HG03159 (cell line): ENCODE data around the gene DLG2.
A peak's percentile ranks its signal among the peaks of the same experiment; 100 is the strongest.
"Not testable (repeated sequence)": the region's sequence is repeated elsewhere in the genome, so short reads cannot be mapped to it uniquely, and the experiment has no call there.

ENCODE experiments used
- ATAC-seq: cut with Tn5 transposase; IDR thresholded peaks from one replicate; pipeline ENCODE4 v1.9.1; 2021; ENCODE audit warnings: mild to moderate bottlenecking, moderate library complexity; ENCODE audit not compliant: unreplicated experiment

The DLG2 gene

DNA sequence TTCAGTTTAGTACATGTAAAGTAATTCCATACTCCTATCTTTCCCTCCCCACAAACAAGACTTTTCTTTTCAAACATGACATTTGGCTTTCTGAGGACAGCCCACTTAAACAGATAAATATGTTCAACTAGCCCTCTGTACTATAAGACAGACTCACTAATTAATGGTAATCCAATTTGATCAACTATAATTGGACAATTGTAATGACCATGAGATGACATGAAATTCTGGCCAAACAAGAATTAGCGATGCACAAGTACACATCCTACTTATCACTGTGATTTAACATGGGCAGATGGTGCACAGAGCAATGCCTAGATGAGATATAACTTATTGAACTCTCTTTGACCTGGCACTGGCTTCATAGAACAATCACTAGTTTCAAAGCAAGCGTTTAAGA lies 1307.3 kb downstream of the DLG2 start:
- no peak for ATAC-seq

DNA sequence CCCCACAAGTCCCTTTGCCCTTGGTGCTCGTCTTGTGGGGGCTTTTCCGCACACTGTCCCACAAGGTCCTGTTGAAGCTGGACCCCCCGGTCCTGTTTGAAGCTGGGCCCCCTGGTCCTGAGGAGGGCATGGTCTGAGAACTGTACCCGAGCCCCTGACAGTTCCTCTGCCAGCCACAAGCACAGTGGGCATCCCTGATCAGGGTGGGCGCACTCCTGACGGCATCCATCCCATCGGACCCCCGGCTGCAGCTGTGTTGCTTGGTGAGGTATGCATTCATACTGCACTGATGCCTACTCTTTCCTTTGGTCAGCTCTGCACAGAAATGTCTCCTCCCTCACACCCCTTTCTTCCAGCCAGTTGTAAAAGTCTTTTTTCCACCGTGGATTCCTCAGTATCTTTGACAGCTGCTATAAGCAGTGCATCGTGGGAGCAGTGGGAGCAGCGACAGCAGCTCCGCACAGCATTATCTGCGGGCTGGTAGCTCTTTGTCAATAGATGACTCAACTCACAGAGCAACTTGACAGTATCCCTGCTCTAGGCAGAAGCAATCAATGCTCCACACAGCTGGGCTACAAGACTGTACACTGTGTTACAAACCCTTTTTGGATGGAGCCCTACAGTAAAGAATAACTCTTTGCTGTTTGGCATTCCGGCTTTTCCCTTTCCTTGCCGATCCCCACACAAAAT lies 1310.1 kb downstream of the DLG2 start:
- no peak for ATAC-seq

DNA sequence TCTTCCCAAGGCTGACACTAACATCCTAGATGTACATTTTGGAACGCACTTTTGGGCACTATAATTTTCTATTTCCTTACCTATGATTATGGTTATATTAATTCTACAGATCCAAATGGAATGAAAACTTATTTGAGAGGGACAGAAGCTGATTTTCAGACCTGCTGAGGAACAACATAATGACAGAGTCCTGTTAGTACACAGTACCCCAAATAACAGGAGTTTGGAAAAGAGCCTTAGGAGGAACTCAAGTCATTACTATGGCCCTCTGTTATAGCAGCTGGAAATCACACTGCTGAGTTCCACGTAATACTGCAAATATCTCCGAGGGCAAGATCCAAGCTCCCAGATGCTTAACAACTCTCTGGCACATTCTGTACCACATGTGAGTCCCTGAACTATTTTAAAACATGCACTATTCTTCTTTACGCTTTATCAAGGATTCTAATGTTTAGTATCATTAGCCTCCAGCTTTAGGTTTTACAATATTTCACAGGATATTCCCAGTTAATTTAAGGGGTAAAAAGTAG lies 1313.2 kb downstream of the DLG2 start:
- no peak for ATAC-seq

DNA sequence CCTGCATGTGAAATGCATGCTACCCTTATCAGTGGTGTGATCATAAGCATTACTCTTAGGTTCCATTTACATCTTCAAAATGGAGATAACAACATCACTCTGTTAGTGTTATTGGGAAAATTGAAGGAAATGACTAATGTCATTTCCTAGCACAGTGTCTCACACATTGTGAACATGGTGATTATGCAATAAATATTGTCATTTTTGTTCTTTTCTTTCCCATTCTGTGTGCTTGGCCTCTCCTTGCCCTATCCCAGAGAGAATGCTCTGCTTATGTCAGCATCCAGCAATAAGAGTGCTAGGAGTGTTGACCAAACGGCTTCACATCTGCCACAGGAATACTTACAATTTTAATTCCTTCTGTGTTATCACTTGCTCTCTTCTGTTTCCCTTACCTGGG lies 1316.9 kb downstream of the DLG2 start:
- no peak for ATAC-seq

DNA sequence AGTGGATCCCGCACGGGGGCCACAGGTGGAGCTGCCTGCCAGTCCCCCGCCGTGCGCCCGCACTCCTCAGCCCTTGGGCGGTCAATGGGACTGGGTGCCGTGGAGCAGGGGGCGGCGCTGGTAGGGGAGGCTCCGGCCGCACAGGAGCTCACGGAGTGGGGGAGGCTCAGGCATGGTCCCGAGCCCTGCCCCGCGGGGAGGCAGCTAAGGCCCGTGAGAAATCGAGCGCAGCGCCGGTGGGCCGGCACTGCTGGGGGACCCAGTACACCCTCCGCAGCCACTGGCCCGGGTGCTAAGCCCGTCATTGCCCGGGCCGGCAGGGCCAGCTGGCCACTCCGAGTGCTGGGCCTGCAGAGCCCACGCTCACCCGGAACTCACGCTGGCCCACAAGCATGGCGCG lies 1318.7 kb downstream of the DLG2 start:
- ATAC-seq = not testable (repeated sequence)

DNA sequence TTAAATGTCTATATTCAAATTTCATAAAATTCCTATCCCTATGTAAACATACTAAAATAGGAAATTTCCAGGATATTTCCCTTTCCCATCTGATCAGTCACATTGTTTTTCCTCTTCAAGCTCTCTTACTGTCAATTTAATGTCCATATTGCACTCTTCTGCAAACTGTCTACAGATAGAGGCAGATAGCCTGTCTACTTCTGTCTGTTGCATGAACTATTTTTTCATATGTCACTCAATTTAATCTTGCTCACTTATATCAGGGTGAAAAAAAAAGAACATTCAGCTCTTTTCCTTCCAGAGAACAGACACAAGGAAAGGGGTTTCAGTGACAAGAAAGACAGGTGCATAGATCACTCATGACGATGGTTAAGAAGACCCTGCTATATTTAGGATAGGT lies 1327.1 kb downstream of the DLG2 start:
- no peak for ATAC-seq

DNA sequence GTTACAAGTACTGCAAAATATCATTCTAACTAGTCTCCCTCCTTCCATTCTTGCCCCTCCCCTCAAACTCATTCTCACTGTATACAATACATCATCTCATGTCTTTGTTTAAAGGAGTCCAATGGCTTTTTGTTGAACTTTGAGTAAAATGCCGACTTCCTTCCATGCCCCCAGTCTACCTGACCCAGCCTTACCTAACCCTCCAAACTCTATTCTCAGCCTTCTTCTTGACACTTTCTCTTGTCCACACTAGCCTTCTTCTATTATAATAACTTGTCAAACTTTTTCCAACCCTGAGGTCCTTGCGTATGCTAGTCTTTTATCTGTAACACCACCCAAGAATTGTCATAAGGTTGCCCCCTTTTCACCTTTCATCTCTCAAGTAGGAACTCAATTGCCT lies 1329.6 kb downstream of the DLG2 start:
- ATAC-seq = no peak

DNA sequence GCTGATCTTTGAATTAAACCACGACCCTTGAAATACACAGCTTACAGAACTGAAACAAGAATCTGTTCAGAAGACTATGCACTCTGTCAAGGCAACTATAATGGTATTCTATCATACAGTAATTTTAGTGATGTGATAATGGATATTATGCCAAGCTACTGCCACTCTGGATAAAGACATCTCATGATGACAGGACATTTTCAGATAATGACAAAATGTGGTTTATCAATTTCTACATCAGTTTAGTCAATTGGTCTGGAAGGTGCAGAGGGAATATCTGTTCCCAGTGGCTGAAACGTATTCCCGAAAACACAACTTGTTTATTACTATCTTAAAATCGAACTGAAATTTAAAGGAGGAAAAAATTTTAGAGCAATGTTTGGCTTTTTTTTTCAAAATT lies 1331.3 kb downstream of the DLG2 start:
- no peak for ATAC-seq

DNA sequence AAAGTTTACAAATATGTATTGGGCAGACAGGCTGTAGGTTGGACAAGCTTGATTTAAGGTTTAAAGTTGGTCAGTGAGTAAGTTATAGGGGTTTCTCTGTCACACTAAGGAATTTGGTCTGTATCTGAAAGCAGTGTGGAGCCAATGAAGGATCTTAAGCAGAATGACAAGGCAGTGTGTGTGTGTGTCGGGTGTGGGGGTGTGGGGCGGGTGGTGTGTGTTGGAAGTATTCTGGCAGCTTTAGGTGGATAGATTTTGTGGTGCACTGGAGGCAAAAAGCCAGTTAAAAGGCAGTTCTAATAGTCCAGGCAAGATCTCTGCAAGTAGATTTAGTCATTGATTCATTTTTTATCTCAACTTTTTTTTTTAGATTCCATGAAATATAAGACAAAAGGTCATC lies 1334.2 kb downstream of the DLG2 start:
- ATAC-seq = no peak

DNA sequence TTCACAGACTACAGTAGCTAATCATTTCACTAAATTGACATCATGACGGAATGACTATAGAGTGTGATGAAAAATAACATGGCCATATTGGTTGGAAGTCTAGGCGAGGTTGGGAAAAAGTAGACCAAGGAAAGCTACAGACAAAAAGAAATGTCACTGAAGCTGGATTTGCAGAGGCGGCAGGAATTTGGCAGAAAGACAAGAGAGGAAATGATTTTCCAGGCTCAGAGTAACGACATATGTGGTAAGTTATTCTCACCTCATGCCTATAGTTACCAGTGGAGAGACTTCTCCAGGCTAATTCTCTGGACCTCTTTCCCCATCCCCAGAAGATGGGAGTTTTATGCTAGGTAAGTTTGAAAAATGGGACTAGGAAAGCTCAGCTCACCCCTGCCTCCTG lies 1335.1 kb downstream of the DLG2 start:
- no peak for ATAC-seq

DNA sequence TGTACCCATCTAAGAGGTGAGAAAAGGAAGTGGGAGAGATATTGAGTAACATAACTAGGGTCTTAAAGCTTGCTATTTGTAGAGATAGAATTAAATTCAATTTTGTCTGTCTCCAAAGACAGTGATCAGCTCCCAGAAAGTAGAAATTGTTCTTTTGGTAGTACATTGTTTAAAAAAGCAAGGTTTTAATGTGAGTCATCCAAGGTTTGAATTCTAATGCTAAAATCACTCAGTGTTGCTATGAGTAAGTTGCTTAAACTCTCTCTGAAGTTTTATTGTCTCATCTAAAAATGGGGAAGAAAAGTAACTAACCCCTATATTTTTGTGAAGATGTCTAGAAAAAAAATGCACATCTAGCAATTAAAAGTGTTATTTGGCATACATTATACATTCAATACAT lies 1336.5 kb downstream of the DLG2 start:
- ATAC-seq = no peak

DNA sequence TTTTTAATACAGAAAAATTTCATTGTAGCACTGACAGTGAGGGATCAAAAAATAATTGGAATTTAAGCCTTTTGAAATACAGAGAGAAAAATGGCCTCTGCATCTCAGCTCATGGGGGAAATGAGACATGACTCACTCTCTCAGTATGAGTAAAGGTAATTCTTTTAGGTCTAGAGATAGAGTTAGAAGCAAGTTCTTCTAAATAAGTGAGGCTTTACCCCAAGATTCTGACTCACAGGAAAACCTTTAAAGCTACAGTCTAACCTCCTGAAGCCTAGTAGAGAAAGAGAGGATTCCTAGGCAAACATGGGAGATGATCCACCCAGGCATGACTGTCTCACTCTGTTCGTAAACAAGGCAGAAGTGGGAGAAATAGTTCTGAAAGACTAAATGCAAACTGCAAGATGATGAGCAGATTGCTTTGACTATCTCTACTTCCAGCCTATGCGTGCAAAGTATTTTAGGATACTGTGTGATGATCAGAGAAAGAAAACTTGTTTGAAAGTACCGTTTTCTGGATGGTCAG lies 1337.7 kb downstream of the DLG2 start:
- peak; percentile 99 for ATAC-seq

DNA sequence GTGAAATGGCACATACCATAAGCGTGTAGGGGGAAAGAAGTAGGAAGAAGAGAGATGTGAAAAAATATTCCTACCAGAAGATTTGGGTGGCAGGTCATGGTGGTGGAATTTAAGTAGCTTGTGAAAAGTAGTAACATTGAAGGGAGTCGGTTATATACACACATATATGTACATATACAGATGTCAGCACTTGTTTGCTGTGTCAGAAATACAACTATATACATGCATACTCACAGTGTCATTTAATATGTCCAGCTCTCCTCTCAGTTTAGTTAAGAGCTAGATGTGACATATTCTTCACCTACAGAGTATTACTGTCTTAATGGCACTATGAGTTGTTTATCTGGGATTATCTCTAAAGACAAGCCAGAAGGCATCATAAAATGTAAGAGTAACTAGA lies 1353.6 kb downstream of the DLG2 start:
- ATAC-seq = no peak

DNA sequence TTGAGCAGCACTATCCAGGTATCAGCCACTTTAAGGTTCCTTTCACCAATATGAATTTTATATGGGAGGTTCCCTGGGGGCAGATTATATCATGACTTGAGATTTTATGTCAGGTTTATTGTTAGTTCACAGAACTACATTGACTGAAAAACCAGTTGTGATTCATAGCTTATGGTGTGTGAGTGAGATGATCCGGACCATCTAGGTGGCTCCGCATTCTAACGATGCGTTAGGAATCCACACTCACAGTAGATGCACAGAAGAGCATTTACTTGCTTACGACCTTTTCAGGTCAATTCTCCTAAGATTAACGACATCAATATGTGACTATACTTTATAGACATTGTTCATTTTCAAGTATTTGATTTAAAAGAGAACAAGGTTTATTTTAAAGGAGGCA lies 1356.7 kb downstream of the DLG2 start:
- ATAC-seq = no peak

DNA sequence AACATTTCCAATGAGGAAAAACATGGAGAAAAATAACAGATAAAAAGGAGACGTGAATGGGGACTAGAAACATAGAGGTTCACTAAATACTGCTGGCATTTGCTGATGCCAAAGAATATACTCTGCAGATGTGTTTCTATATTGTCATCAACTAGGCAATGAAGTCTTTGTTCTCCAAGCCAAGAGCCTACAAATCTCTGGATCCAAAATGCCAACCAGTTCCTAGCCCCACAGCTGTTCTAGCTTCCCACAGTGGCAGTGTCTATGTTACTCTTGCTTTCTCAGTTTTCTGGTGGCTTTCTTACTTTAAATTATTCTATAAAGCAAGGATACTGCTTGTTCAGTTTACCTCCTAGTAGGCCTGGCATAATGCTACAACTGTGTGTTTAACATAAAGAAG lies 1363.1 kb downstream of the DLG2 start:
- no peak for ATAC-seq

DNA sequence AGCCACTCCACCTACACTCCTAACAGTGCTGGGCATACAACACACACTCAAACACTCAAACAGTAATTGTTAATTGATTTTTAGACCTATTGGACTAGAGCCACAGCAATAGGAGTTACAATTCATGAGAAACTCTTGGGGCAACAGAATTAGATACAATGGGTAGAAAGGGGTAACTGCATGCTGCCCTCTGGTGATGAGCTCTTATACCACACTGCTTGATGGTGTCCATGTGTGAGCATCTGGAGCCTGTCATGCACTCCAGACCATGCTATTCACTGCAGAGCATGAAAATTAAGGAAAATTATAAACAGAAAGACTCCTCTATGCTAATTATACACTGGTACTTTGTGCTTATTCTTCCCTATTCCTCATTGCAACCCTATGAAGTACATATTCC lies 1365.4 kb downstream of the DLG2 start:
- no peak for ATAC-seq

DNA sequence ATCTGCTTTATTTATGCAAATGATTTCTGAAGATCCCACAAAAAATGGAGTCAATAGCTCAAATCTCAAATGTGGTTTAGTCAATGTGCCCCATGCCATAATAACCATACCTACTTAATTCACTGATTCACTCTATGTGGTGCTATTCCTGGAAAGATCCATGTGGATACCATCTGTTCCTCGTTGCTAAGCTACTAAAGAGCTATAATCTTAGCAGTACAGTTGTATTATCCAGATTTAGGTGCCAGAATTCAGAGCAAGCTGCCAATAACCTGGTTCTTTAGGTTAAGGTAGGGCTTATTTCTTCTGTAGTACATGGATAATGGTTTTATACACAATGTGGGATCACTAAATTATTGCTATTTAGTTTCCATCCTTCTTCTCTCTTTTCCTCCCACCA lies 1366.3 kb downstream of the DLG2 start:
- ATAC-seq = no peak

DNA sequence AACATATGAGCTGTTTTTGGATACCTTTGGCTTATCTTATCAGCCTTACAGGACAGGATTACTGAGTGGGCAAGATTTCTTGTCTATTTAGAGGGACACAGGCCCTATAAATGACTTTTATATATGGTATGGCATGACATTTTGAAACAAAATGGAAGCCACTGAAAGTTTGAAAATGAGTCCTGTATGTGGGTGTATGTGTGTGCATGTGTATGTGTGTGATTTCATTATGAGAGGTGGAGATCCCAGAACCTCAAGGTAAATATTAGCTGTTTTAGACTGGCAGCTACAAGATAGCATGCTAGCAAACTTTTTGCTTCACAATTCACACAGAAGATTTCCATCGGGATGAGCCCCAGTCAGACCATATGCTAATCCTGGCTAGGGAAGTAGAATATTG lies 1370.5 kb downstream of the DLG2 start:
- ATAC-seq = no peak

DNA sequence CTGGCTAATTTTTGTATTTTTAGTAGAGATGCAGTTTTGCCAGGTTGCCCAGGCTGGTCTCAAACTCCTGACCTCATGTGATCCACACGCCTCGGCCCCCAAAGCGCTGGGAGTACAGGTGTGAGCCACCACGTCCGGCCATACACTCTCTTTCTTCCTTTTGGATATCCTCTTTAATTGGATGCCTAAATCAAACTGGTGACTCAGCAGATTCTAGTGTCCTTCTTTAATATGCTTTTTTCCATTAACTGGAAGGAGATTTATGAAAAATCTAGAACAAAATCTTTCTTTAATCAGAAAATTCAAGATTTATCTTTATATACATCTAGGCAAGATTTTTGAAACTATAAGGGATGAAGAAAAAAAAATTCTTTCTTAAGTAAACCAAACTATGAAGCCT lies 1371.7 kb downstream of the DLG2 start:
- no peak for ATAC-seq

DNA sequence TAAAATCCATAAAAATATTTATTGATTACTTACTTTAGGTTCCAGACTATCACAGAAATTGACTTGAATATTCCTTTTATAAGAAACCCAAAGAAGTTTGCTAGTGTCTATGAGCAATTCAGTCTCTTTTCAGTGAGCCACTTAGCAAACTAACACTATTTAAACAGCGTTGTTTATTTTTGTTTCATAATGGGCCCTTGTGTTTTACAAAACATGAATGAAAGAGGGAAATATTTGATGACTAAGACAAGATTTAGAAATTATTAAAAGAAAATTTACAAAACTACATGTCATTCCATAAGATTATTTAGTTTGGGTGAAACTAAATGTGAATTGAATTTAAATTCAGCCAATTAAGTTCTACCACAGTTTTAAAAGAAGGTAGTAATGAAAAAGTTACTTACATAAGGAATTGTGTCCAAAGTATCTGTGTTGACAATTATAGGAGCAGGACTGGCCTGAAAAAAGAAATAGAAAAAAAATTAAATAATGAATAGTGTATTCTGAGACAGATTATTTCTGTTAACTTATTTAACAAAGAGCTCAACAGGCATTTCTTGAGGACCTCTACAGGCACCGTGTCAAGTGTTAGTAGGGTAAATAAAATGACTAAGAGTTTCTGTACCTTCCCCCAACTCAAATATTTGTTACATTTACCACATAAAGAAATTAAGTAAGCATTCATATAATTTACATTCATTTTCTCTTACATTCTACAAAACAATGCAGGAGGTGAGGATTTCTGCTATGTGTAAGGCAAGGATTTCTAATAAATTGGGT lies 1376.1 kb downstream of the DLG2 start:
- no peak for ATAC-seq

DNA sequence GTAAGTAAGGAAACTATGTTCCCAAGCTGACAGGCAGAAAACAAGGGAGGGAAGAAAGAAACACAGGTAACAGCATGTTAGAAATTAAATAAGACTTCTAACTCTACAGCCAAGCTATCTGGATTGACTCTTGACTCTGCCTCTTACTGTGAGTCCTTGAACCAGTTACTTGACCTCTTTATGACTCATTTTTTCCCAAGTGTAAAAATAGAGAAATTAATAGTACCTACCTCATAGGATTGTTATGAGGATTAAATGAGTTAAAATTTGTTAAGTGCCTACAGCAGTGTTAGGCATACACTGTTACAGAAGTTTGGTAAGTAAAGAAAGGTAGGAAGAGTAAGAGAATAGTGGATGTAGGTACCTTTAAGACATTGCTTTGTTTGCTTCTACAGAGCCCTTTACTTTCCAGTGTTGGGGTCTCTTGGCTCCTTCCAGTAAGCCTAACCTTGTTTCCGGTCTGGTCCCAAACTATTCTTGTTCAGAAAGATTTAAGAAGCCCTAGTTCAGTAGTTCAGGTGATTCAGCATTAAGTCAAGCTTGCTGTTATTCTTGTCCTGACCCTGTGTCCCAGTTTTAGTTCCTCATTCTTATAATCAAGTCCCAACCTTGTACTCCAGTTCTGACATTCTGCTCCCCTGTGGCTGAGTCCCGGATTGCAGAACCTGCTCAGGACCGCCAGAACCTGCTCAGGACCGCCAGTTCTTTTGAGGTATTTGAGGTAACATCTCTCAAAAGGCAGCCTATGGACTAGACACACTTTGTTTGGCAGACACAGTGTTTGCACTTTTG lies 1377.6 kb downstream of the DLG2 start:
- peak; percentile 70 for ATAC-seq
